ENCODE data around the gene KCNK5.

KCNK5 gene

GRCh38 chr6:39178804-39179203, 50.5 kb downstream of the KCNK5 start:
- no peak for DNase-seq
- Histone ChIP-seq H3K27me3 (replicated peaks; ENCODE audit: control insufficient read depth, insufficient read depth, low read length, poor library complexity, severe bottlenecking) (no peaks in the 10 kb centered on the region), H3K4me3 (ENCODE audit: insufficient read depth, low read depth, low read length, poor library complexity, severe bottlenecking) (no peak overlapping the region), H3K9me3 (ENCODE audit: control insufficient read depth, low read length) (no peaks in the 10 kb centered on the region), H3K4me1 (ENCODE audit: control insufficient read depth, insufficient read depth, low read length, poor library complexity, severe bottlenecking) (no peaks in the 10 kb centered on the region), H3K27ac (ENCODE audit: insufficient read depth, low read length, poor library complexity, severe bottlenecking) (no peak overlapping the region), H3K36me3 (ENCODE audit: control insufficient read depth, insufficient read depth, low read length) (no peaks in the 10 kb centered on the region)

- H3K36me3 ChIP-seq (ENCODE audit: control insufficient read depth, insufficient read depth, low read length), result no peaks in the 10 kb centered on the region
- H3K4me3 ChIP-seq (ENCODE audit: insufficient read depth, low read depth, low read length, poor library complexity, severe bottlenecking), result no peak overlapping the region
- no peak overlapping the region for H3K27ac ChIP-seq (ENCODE audit: insufficient read depth, low read length, poor library complexity, severe bottlenecking)
- no peaks in the 10 kb centered on the region for H3K9me3 ChIP-seq (ENCODE audit: control insufficient read depth, low read length)
- DNase-seq, result no peak
- H3K27me3 ChIP-seq (replicated peaks; ENCODE audit: control insufficient read depth, insufficient read depth, low read length, poor library complexity, severe bottlenecking), result no peaks in the 10 kb centered on the region
- H3K4me1 ChIP-seq (ENCODE audit: control insufficient read depth, insufficient read depth, low read length, poor library complexity, severe bottlenecking), result no peaks in the 10 kb centered on the region
Measured at GRCh38 chr6:39178235-39178634, 51.0 kb downstream of the KCNK5 start.

GRCh38 chr6:39177130-39177529, 52.1 kb downstream of the KCNK5 start:
- no peak for DNase-seq
- Histone ChIP-seq H3K36me3 (ENCODE audit: control insufficient read depth, insufficient read depth, low read length) (no peaks in the 10 kb centered on the region), H3K4me1 (ENCODE audit: control insufficient read depth, insufficient read depth, low read length, poor library complexity, severe bottlenecking) (no peaks in the 10 kb centered on the region), H3K4me3 (ENCODE audit: insufficient read depth, low read depth, low read length, poor library complexity, severe bottlenecking) (no peak overlapping the region), H3K27me3 (replicated peaks; ENCODE audit: control insufficient read depth, insufficient read depth, low read length, poor library complexity, severe bottlenecking) (no peaks in the 10 kb centered on the region), H3K9me3 (ENCODE audit: control insufficient read depth, low read length) (no peaks in the 10 kb centered on the region), H3K27ac (ENCODE audit: insufficient read depth, low read length, poor library complexity, severe bottlenecking) (no peak overlapping the region)

GRCh38 chr6:39173270-39173669, 56.0 kb downstream of the KCNK5 start:
- no peaks in the 10 kb centered on the region for H3K9me3 ChIP-seq (ENCODE audit: control insufficient read depth, low read length)
- H3K4me3 ChIP-seq (ENCODE audit: insufficient read depth, low read depth, low read length, poor library complexity, severe bottlenecking), result no peak overlapping the region
- H3K4me1 ChIP-seq (ENCODE audit: control insufficient read depth, insufficient read depth, low read length, poor library complexity, severe bottlenecking), result no peaks in the 10 kb centered on the region
- no peak for DNase-seq
- no peak overlapping the region for H3K27ac ChIP-seq (ENCODE audit: insufficient read depth, low read length, poor library complexity, severe bottlenecking)
- no peaks in the 10 kb centered on the region for H3K36me3 ChIP-seq (ENCODE audit: control insufficient read depth, insufficient read depth, low read length)
- no peaks in the 10 kb centered on the region for H3K27me3 ChIP-seq (replicated peaks; ENCODE audit: control insufficient read depth, insufficient read depth, low read length, poor library complexity, severe bottlenecking)

GRCh38 chr6:39172377-39172757, 56.9 kb downstream of the KCNK5 start:
- Histone ChIP-seq H3K27me3 (replicated peaks; ENCODE audit: control insufficient read depth, insufficient read depth, low read length, poor library complexity, severe bottlenecking) (no peaks in the 10 kb centered on the region), H3K27ac (ENCODE audit: insufficient read depth, low read length, poor library complexity, severe bottlenecking) (no peak overlapping the region), H3K9me3 (ENCODE audit: control insufficient read depth, low read length) (no peaks in the 10 kb centered on the region), H3K36me3 (ENCODE audit: control insufficient read depth, insufficient read depth, low read length) (no peaks in the 10 kb centered on the region), H3K4me3 (ENCODE audit: insufficient read depth, low read depth, low read length, poor library complexity, severe bottlenecking) (no peak overlapping the region), H3K4me1 (ENCODE audit: control insufficient read depth, insufficient read depth, low read length, poor library complexity, severe bottlenecking) (no peaks in the 10 kb centered on the region)
- no peak for DNase-seq

- no peaks in the 10 kb centered on the region for H3K27me3 ChIP-seq (replicated peaks; ENCODE audit: control insufficient read depth, insufficient read depth, low read length, poor library complexity, severe bottlenecking)
- no peak overlapping the region for H3K4me3 ChIP-seq (ENCODE audit: insufficient read depth, low read depth, low read length, poor library complexity, severe bottlenecking)
- no peaks in the 10 kb centered on the region for H3K36me3 ChIP-seq (ENCODE audit: control insufficient read depth, insufficient read depth, low read length)
- H3K9me3 ChIP-seq (ENCODE audit: control insufficient read depth, low read length), result no peaks in the 10 kb centered on the region
- DNase-seq, result no peak
- no peak overlapping the region for H3K27ac ChIP-seq (ENCODE audit: insufficient read depth, low read length, poor library complexity, severe bottlenecking)
- no peaks in the 10 kb centered on the region for H3K4me1 ChIP-seq (ENCODE audit: control insufficient read depth, insufficient read depth, low read length, poor library complexity, severe bottlenecking)
Measured at GRCh38 chr6:39171489-39172376, 57.5 kb downstream of the KCNK5 start.

- no peaks in the 10 kb centered on the region for H3K9me3 ChIP-seq (ENCODE audit: control insufficient read depth, low read length)
- H3K27me3 ChIP-seq (replicated peaks; ENCODE audit: control insufficient read depth, insufficient read depth, low read length, poor library complexity, severe bottlenecking), result no peaks in the 10 kb centered on the region
- no peak overlapping the region for H3K4me3 ChIP-seq (ENCODE audit: insufficient read depth, low read depth, low read length, poor library complexity, severe bottlenecking)
- H3K36me3 ChIP-seq (ENCODE audit: control insufficient read depth, insufficient read depth, low read length), result no peaks in the 10 kb centered on the region
- H3K27ac ChIP-seq (ENCODE audit: insufficient read depth, low read length, poor library complexity, severe bottlenecking), result no peak overlapping the region
- no peak for DNase-seq
- H3K4me1 ChIP-seq (ENCODE audit: control insufficient read depth, insufficient read depth, low read length, poor library complexity, severe bottlenecking), result no peaks in the 10 kb centered on the region
Measured at GRCh38 chr6:39170860-39171259, 58.4 kb downstream of the KCNK5 start.

DNA sequence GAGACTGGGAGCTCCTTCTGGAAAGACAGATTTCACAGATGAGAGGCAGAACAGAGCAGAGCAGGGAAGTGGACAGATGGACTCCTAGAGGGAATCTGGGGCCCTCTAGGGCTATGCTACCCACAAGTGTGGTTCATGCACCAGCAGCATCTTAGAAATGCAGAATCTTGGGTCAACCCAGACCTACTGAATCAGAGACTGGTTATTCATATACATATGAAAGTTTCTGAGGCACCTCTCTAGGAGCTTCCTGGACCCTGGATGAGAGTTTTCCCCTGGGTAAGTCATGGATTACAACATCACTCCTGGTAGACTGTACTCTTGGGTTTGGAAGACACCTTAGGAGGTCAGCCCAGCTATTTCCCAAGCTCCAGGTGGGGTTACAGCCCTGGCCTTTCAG, 58.9 kb downstream of the KCNK5 start:
- no peak for DNase-seq
- Histone ChIP-seq H3K4me1 (ENCODE audit: control insufficient read depth, insufficient read depth, low read length, poor library complexity, severe bottlenecking) (no peaks in the 10 kb centered on the region), H3K27me3 (replicated peaks; ENCODE audit: control insufficient read depth, insufficient read depth, low read length, poor library complexity, severe bottlenecking) (no peaks in the 10 kb centered on the region), H3K36me3 (ENCODE audit: control insufficient read depth, insufficient read depth, low read length) (no peaks in the 10 kb centered on the region), H3K9me3 (ENCODE audit: control insufficient read depth, low read length) (no peaks in the 10 kb centered on the region), H3K27ac (ENCODE audit: insufficient read depth, low read length, poor library complexity, severe bottlenecking) (no peak overlapping the region), H3K4me3 (ENCODE audit: insufficient read depth, low read depth, low read length, poor library complexity, severe bottlenecking) (no peak overlapping the region)

DNA sequence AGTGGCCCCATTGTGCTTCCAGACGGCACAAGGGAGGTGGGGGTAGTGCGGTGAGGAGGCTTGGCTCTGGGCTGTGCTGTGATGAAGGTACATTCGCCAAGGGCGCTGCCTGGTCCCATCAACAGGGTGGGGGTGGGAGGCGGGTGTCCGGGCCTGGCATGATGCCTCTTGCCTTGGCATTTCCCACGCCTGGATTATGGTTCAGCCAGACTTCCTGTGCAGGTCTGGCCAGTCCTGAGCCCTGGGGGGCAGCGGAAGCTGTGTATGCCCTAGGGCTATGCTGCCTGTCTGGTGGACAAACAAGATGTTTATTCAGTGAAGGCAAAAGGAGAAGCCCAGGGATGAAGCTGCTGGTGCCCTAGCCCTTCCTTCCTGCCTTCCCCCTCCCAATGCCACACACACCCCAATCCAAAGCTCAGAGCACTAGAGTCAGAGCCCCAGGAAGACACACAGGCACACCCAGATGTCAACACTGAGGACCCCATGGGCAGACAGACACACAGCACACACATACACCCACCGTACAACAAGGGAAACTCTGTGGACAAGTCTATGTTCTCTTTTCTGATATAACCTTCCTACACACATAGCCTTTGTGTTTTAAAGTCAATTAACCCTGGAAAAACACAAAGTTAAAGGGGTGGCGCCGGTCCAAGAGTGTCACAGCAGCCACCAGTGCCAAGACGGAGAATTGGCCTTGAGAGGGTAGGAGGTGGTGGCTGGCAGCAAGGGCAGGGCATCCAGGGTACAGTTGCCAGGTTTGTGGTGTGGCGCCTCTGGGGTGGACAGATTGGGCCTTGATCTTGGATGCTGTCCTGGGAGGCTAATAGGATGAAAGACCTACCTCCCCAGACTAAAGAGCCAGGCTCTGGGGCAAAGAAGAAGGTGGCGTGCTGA, 59.6 kb downstream of the KCNK5 start:
- DNase-seq, result no peak
- Histone ChIP-seq H3K9me3 (ENCODE audit: control insufficient read depth, low read length) (no peaks in the 10 kb centered on the region), H3K4me1 (ENCODE audit: control insufficient read depth, insufficient read depth, low read length, poor library complexity, severe bottlenecking) (no peaks in the 10 kb centered on the region), H3K36me3 (ENCODE audit: control insufficient read depth, insufficient read depth, low read length) (no peaks in the 10 kb centered on the region), H3K27me3 (replicated peaks; ENCODE audit: control insufficient read depth, insufficient read depth, low read length, poor library complexity, severe bottlenecking) (no peaks in the 10 kb centered on the region), H3K27ac (ENCODE audit: insufficient read depth, low read length, poor library complexity, severe bottlenecking) (no peak overlapping the region), H3K4me3 (ENCODE audit: insufficient read depth, low read depth, low read length, poor library complexity, severe bottlenecking) (no peak overlapping the region)
